Measurements from ENCODE around the gene NCKAP5L.

- TF ChIP-seq CTCF (IDR thresholded peaks at IDR 0.05) (no peak), POLR2A (IDR thresholded peaks at IDR 0.05) (no peak)
Observed at GRCh38 chr12:49825971-49826421, 2.2 kb downstream of the NCKAP5L start.

All from testis (tissue), 2 donors.